IPS-20b (cell line): ENCODE measurements around the gene LAPTM5.

Experiments
- H3K27ac ChIP-seq: one replicate; pipeline ENCODE4 v1.5.1; 2013; ENCODE audit warnings: low read length
- H3K27me3 ChIP-seq: 2 replicates; pipeline ENCODE4 v1.6.1; 2013; ENCODE audit warnings: mild to moderate bottlenecking, low read length, inconsistent platforms; ENCODE audit not compliant: insufficient read depth
- H3K36me3 ChIP-seq: 2 replicates; pipeline ENCODE4 v1.6.1; 2013; ENCODE audit warnings: low read depth, mild to moderate bottlenecking, inconsistent platforms, low read length, moderate library complexity; ENCODE audit not compliant: insufficient read depth
- H3K4me1 ChIP-seq: 2 replicates; pipeline ENCODE4 v1.6.1; 2013; ENCODE audit warnings: mild to moderate bottlenecking, control low read depth, inconsistent platforms, low read length, moderate library complexity; ENCODE audit not compliant: insufficient read depth
- H3K4me3 ChIP-seq: 2 replicates; pipeline ENCODE4 v1.5.1; 2013; ENCODE audit warnings: mild to moderate bottlenecking, low read length, inconsistent platforms
- H3K9ac ChIP-seq: 2 replicates; pipeline ENCODE4 v1.6.1; 2013; ENCODE audit warnings: low read depth, mild to moderate bottlenecking, inconsistent platforms, low read length, moderate library complexity
- H3K9me3 ChIP-seq: 2 replicates; pipeline ENCODE4 v1.6.1; 2013; ENCODE audit warnings: mild to moderate bottlenecking, low read depth, low read length, inconsistent platforms; ENCODE audit not compliant: insufficient read depth

LAPTM5 gene

GRCh38 chr1:30699762-30700161, 57.8 kb downstream of the LAPTM5 start:
- H3K27ac ChIP-seq, result no peak overlapping the region
- no peak overlapping the region for H3K4me3 ChIP-seq
- no peaks in the 10 kb centered on the region for H3K4me1 ChIP-seq
- no peaks in the 10 kb centered on the region for H3K27me3 ChIP-seq
- H3K9ac ChIP-seq, result no peak overlapping the region
- no peaks in the 10 kb centered on the region for H3K36me3 ChIP-seq
- no peaks in the 10 kb centered on the region for H3K9me3 ChIP-seq

DNA sequence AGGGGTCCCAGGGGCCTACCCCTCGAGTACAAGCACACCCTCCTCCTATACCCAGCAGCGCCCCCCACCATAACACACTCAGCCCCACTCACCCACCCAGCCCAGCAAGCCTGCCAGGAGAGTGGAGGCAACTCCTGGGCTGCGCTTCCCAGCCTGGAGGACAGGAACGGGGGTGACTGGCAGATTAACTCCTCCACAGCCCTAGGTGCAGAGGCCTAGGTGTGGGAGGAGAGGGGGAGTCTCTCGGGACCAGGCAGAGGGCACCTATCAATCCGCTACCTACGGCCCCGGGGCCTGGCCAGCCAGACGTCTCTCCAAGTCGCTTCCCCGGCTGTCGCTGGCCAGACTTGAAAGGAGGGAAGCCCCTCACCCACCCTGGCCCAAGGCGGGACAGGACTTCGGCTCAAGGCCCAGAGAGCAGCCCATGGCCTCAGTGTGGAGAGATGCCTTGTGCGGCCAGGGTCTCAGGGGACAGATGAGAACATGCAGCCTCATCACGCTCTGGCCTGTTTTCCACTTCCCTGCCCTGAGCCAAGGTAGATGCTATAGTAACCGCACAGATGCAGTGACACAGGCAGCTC, 59.1 kb downstream of the LAPTM5 start:
- H3K4me1 ChIP-seq, result no peaks in the 10 kb centered on the region
- no peaks in the 10 kb centered on the region for H3K9me3 ChIP-seq
- no peak overlapping the region for H3K27ac ChIP-seq
- H3K27me3 ChIP-seq, result no peaks in the 10 kb centered on the region
- H3K9ac ChIP-seq, result no peak overlapping the region
- H3K36me3 ChIP-seq, result no peaks in the 10 kb centered on the region
- H3K4me3 ChIP-seq, result no peak overlapping the region

DNA sequence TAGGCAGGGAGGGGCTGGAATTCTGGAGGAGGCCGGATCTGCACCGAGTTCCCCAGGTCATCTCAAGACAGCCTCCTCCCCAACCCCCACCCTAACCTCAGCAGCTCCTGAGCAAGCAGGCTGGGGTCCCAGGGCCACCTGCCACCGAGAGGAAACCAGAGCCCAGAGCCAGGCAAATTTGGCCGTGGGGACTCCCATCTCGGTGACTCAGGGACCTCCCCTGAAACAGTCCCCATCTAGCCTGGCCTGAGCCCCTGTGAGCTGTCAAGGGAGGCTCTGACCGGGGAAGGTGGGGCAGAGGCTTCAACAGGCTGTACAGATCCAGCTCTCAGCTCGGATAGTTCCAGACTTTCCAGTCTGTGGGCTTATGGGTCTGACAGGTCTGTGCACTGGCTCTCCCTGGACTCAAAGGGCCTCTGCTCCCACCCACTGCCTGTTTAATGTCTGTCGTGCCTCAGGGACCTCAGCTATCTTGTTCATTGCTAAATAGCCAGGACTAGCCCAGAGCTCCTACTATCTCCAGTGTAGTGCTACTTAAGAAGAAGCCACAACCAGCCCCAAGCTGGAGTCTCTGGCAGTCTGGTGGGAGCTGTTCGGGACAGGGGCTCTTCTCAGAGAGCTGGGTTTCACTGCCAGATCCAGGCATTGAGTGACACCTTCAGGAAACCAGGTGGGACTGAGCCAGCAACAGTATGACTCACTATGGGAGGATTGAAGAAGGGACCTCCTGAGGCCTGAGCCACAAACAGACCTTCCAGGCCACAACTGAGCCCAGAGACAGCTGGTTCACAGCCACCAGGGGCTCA, 59.8 kb downstream of the LAPTM5 start:
- H3K27me3 ChIP-seq, result no peaks in the 10 kb centered on the region
- no peak overlapping the region for H3K9ac ChIP-seq
- H3K9me3 ChIP-seq, result no peaks in the 10 kb centered on the region
- no peaks in the 10 kb centered on the region for H3K4me1 ChIP-seq
- no peak overlapping the region for H3K27ac ChIP-seq
- no peaks in the 10 kb centered on the region for H3K36me3 ChIP-seq
- no peak overlapping the region for H3K4me3 ChIP-seq

GRCh38 chr1:30696831-30697230, 60.7 kb downstream of the LAPTM5 start:
- Histone ChIP-seq H3K27me3 (no peaks in the 10 kb centered on the region), H3K9me3 (no peaks in the 10 kb centered on the region), H3K27ac (no peak overlapping the region), H3K4me3 (no peak overlapping the region), H3K36me3 (no peaks in the 10 kb centered on the region), H3K4me1 (no peaks in the 10 kb centered on the region), H3K9ac (no peak overlapping the region)

DNA sequence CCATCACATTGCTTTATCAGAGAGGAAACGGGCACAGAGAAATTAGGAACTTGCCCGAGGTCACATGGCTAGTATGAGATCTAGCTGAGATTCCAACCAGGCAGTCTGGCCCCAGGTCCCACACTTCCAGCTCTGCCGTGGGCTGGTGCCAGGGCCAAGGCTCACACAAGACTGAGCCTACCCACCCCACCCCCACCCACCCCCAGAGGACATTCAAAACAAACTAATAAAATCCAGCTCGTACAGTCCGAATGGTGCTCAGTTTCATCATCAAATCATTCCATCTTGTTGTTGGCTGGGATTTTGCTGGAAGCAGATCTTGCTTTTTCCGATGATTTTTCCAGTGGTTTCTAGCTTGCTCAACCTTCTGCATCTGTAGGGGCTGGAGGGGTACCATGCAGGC, 62.1 kb downstream of the LAPTM5 start:
- peaks cover under 1% of the 10 kb centered on the region; the same call in 1 of the 2 replicates for H3K4me1 ChIP-seq
- H3K27me3 ChIP-seq, result no peaks in the 10 kb centered on the region
- H3K36me3 ChIP-seq, result no peaks in the 10 kb centered on the region
- H3K9me3 ChIP-seq, result no peaks in the 10 kb centered on the region
- H3K27ac ChIP-seq, result no peak overlapping the region
- H3K4me3 ChIP-seq, result no peak overlapping the region
- no peak overlapping the region for H3K9ac ChIP-seq

GRCh38 chr1:30694280-30695175, 63.0 kb downstream of the LAPTM5 start:
- H3K27ac ChIP-seq, result no peak overlapping the region

DNA sequence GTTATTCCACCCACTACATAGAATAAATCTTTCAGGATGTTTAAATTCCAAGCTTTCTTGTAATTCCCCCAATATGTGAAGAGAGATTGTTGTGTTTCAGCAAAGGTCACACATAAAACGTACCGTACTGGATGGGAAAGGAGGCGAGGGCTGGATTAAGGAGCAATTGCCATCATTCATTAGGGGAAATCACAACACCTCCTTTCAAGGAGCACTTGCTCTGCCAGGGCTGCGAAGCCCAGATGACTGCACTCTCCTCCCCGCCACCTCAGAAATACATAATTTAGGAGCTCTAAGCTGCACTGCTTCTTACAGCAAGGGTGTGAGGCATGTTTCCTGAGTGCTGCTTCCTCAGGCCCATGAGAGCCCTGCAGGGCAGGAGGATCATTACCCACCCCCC, 63.8 kb downstream of the LAPTM5 start:
- no peaks in the 10 kb centered on the region for H3K9me3 ChIP-seq
- peaks cover 9% of the 10 kb centered on the region; the same call in 1 of the 2 replicates for H3K4me1 ChIP-seq
- no peak overlapping the region for H3K9ac ChIP-seq
- no peak overlapping the region for H3K27ac ChIP-seq
- H3K4me3 ChIP-seq, result no peak overlapping the region
- H3K27me3 ChIP-seq, result no peaks in the 10 kb centered on the region
- no peaks in the 10 kb centered on the region for H3K36me3 ChIP-seq

More at GRCh38 chr1:30694280-30695175, 63.0 kb downstream of the LAPTM5 start:
- Histone ChIP-seq H3K4me3 (no peak overlapping the region), H3K27me3 (no peaks in the 10 kb centered on the region), H3K9me3 (no peaks in the 10 kb centered on the region), H3K4me1 (peaks cover 9% of the 10 kb centered on the region; the same call in 1 of the 2 replicates), H3K36me3 (no peaks in the 10 kb centered on the region), H3K9ac (no peak overlapping the region)

DNA sequence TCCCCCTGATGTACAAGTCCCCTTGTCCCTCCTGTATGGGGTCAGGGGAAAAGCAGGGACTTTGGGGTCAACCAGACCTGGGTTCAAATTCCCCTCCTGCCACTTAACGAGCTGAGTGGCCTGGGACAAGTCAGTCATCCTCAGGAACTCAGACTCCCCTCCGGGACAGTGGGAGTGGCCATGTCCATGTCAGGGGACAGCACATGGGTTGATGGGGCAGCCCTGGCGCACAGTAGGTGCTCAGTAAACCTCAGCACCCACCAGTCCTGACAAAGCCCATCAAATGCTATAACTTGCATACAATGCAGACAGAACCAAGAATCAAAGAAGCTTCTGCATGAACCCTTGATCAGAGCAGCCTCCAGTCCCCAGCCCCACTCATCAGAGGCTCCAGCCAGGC, 64.2 kb downstream of the LAPTM5 start:
- H3K9me3 ChIP-seq, result no peaks in the 10 kb centered on the region
- H3K36me3 ChIP-seq, result no peaks in the 10 kb centered on the region
- no peak overlapping the region for H3K9ac ChIP-seq
- no peak overlapping the region for H3K4me3 ChIP-seq
- peaks cover 9% of the 10 kb centered on the region; the same call in 1 of the 2 replicates for H3K4me1 ChIP-seq
- H3K27me3 ChIP-seq, result no peaks in the 10 kb centered on the region
- H3K27ac ChIP-seq, result no peak overlapping the region

GRCh38 chr1:30692948-30693301, 64.6 kb downstream of the LAPTM5 start:
- no peaks in the 10 kb centered on the region for H3K27me3 ChIP-seq
- no peak overlapping the region for H3K27ac ChIP-seq
- no peak overlapping the region for H3K9ac ChIP-seq
- H3K4me3 ChIP-seq, result no peak overlapping the region
- H3K4me1 ChIP-seq, result peaks cover 9% of the 10 kb centered on the region; the same call in 1 of the 2 replicates
- no peaks in the 10 kb centered on the region for H3K9me3 ChIP-seq
- no peaks in the 10 kb centered on the region for H3K36me3 ChIP-seq

- no peaks in the 10 kb centered on the region for H3K36me3 ChIP-seq
- no peaks in the 10 kb centered on the region for H3K9me3 ChIP-seq
- H3K27ac ChIP-seq, result no peak overlapping the region
- H3K4me3 ChIP-seq, result no peak overlapping the region
- H3K27me3 ChIP-seq, result no peaks in the 10 kb centered on the region
- H3K4me1 ChIP-seq, result peaks cover 9% of the 10 kb centered on the region; the same call in 1 of the 2 replicates
- H3K9ac ChIP-seq, result no peak overlapping the region
These were observed 65.2 kb downstream of the LAPTM5 start for GRCh38 chr1:30692201-30692947.

GRCh38 chr1:30691480-30691879, 66.1 kb downstream of the LAPTM5 start:
- no peak overlapping the region for H3K27ac ChIP-seq
- H3K36me3 ChIP-seq, result no peaks in the 10 kb centered on the region
- H3K4me1 ChIP-seq, result peaks cover 9% of the 10 kb centered on the region; the same call in 1 of the 2 replicates
- H3K9ac ChIP-seq, result no peak overlapping the region
- no peaks in the 10 kb centered on the region for H3K9me3 ChIP-seq
- H3K27me3 ChIP-seq, result no peaks in the 10 kb centered on the region
- H3K4me3 ChIP-seq, result no peak overlapping the region
